GM23248 (cell line): ENCODE data around the gene NPPB.

ENCODE experiments used
- EZH2 ChIP-seq: fragments of 200-600 bp; sonication (generic); IDR thresholded peaks from 2 replicates; pipeline ENCODE4 v1.6.1; 2018; ENCODE audit warnings: antibody characterized with exemption, mild to moderate bottlenecking; ENCODE audit not compliant: insufficient read depth, poor library complexity, severe bottlenecking
- EZH2phosphoT487 ChIP-seq: fragments of 200-600 bp; sonication (generic); IDR thresholded peaks from 2 replicates; pipeline ENCODE4 v1.6.1; 2018; ENCODE audit warnings: antibody characterized with exemption, moderate library complexity, mild to moderate bottlenecking, low read depth; ENCODE audit not compliant: insufficient read depth

- no peak for TF ChIP-seq EZH2
- no peak for TF ChIP-seq EZH2phosphoT487
These were observed 1.4 kb downstream of the NPPB start for GRCh38 chr1:11857164-11857851.
